Measurements from ENCODE around the gene ARHGEF7.
"Not testable (repeated sequence)": the region's sequence is repeated elsewhere in the genome, so short reads cannot be mapped to it uniquely, and the experiment has no call there.

ARHGEF7 gene

DNA sequence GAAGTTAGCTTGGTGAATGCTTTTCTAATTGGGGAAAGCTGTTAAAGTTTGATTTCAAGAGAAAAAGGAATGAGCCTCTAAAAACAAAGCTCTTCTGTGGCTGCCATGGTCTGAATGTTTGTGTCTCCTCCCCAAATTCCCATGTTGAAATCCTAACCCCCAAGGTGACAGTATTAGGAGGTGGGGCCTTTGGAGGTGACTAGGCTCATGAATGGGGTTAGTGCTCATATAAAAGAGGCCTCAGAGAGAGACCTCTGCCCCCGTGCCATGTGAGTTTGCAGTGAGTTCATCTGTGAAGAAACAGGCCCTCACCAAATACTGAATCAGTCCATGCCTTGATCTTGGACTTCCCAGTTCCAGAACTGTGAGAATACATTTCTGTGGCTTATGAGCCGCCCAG, 56.5 kb downstream of the ARHGEF7 start:
- DNase-seq (ENCODE audit: low read depth), result no peak

DNA sequence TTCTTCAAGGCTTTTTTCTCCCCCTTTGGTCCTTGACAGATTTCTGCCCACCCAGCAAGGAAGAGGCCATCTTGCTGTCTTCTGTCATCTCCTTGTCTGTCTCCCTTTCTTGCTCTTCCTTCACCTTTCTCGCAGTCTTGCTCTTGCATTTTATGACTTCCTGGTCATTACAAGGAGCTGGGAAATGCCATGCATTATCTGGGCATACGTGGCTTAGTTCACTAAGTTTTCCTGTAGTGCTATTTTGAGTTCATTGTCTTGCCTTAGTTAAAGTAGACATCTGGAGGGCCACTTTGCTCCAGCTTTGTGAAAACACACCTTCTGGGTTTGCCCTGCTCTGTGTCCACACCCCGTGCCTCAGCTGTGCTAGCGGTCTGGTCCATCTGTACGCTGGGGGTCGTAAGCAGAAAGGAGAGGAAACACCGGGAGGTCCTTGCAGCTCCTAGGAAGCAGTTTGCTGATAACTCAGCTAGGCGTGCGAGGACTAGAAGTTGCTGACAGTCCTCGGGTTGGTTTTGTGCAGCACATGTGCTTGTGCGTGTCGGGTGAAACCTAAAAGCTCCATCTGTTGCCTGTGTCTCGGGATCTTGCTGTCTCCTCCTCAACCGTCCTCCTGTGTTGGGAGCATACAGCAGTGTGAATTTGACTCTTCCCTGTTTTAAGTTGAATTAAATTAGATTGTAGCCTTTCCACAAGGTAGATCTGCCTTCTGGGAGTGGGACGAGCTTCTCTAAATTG, 59.4 kb downstream of the ARHGEF7 start:
- DNase-seq (ENCODE audit: low read depth), result no peak

DNA sequence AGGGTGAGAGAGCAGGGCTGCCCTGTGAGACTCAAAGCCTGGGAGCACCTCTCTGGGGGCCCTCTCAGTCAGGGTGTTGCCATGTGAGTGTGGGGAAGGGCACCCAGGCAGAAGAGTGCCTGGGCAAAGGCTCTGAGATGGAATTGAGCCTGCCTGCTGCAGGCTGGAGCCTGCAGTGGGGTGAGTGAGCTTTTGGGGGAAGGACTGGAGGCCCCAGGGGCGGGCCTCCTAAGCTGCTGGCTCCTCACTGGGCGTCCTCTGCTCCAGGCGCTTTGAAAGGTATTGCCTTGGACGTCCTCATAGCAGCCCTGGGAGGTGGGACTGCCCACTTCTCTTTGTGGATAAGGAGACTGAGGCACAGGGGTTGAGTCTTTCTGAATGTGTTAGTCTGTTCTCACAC, 60.3 kb downstream of the ARHGEF7 start:
- no peak for DNase-seq (ENCODE audit: low read depth)

DNA sequence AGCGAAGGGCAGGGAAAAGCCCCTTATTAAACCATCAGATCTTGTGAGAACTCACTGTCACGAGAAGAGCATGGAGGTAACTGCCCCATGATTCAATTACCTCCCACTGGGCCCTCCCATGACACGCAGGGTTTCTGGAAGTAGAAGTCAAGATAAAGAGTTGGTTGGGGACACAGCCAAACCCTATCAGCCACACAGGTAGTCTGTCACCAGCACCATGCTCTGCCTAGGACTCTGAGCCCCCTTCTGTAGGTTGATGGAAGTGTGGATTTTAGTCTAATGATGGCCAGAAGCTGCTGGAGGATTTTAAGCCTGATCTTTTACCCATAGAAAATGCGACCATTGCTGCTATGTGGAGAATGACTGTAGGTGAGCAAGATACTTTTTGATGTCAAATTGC, 60.8 kb downstream of the ARHGEF7 start:
- no peak for DNase-seq (ENCODE audit: low read depth)

DNA sequence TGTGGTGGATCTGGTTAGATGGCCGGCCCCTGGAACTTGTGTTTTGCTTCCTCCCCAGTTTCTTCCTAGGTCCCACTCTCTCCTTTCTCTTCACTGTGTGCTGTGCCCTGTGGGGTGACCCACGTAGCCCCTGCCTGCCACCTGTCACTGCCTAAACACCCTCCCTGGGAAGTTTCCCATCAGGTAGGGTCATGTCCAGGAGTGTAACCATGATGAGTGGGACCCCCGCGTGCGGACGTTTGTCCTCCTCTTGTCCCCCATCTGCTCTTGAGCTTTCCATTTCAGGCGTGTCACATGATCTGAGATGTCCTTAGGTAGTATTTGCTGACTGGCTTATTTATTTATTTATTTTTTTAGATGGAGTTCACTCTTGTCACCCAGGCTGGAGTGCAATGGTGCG, 61.3 kb downstream of the ARHGEF7 start:
- no peak for DNase-seq (ENCODE audit: low read depth)

DNA sequence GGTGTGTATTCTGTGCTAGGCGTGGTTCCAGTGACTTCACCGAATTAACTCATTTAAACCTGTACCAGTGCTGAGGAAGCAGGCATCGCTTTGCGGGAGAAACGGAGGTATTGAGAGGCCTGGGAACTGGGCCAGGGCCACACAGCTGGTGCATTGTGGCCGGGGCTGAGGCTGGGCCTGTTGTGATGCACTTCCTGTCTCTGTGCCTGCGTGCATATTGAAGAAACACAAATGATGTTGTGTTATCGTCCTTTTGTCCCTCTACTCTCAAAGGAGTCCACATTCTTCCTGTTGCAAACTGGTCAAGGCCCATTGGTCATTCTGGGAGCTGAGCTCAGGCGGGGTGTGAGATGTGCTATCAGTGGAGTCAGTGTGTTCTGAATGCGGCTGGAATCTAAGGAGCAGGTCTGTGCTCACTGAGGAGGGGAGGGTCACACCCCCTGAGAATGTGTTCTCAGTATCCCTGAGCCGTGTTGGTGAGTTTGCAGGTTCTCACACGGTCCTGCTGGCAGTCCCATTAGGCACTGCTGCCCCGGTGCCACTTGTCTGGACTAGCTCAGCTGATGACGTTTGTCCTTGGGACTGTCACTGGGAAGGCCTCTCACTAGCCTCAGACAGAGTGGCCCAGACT, 62.1 kb downstream of the ARHGEF7 start:
- DNase-seq (ENCODE audit: low read depth), result no peak

DNA sequence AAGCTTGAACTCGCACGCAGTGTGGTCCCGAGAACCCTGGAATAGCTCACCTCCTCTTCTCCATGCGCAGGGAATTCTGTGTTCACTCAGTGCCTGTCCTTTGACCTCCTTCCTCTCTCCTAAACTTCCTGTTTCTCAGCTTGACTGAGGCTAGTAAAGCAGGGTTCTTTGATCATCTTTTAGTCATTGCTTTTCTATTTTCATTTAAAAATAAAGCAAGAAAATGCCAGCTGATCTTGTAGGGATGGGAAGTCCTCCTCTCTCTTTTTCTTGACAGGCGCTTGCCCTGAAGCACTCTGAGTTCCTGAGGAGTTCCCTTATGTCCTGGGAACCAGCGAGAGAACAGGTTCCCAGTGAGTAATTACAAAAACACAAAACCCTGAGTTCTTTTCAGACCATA, 62.8 kb downstream of the ARHGEF7 start:
- DNase-seq (ENCODE audit: low read depth), result no peak

DNA sequence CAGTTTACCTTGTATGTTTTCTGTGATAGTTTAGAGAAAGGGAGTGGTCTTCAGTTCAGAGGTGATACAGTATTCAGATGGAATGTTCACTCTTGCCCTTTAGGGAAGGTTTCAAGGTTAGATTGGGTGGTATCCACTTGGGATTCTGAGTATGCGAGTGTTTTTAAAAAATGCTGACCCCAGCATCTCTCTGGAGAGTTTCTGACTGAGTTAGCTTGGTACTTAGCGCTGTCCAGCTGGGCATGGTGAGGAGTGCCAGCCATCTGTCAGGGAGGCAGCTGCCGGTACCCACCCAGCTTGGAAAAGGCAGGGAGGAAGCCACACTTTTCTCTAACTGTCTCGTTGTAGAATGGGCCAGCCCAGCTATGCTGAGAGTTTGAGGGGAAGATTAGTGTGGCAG, 63.3 kb downstream of the ARHGEF7 start:
- no peak for DNase-seq (ENCODE audit: low read depth)

DNA sequence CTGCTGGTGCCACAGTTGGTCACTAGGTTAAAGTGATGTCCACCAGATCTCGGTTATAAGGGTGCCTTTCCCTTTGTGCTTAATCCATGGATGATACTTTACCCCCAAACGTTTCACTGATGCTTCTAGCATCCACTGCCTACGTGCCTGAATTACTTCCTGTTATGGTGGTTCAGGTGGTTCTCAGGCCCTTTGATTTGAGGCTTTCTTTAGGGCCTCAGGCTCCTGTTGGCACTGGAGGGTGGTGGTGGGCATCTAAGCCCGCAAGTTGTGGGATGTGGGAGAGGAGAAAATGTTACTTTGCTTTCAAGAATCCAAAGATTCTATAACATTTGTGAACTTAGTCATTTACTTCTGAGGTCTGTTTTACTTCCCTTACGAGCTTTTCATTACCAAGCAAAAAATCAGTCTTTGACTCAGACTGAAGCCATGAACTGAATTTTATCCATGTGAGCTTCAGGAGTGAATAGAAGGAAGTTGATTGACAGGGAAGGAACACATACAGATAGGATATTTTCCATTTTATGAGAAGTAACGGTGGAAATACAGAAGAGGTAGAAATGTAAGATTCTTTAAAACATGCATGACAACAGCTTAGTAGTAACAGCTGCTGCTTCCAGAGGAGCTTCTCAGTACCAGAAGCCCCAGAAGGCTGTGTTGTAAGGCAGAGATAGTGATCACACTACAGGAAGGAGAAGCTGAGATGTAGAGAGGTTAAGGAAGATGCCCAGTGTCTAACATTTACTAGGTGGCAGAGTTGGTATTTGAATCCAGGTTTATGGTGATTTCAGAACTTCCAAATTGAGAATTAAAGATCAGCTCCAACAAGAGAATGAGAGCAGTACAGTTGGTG, 65.0 kb downstream of the ARHGEF7 start:
- no peak for DNase-seq (ENCODE audit: low read depth)

DNA sequence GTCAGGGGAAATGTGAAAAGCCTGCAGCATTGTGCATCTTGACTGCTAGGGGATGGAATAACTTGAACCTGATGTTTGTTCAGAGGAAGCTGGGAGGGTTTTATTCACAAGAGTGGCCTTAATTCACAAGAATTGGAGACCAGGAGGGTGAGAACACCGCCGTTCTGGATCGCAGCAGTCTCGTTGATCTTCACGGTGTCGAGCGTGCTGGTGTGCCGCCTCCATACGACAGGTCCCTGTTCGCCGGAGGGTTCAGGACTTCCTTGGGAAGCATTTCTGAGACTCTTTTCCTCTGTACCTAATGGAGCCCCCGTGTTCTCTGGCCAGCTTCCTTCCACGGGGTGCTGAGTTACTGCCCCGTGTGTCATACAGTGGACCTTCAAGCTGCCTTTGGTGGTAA, 66.9 kb downstream of the ARHGEF7 start:
- no peak for DNase-seq (ENCODE audit: low read depth)

DNA sequence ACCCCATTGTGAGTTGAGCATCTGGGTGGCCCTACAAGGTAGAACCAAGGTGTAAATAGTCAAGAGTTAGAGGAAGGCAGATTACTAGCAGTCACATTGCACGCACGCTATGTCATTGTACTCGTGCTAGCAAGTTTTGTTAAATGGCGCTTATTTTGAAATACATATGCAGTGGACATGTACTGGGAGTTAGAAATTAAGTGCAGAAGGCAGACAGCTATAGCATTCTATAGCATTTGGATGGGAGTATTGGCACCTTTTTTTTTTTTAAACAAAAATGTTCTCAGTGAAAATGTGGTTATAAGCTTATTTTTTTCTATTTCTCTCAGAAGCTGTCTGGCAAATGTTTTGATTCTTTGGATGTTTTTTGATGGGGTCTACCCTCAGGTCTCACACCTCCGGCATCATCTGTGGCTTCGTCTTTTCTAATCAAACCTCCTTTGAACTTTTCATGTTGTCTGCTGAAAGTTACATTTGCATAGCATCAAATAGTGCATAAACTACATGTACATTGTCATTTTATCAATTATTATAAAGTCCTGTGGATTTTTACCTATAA, 68.1 kb downstream of the ARHGEF7 start:
- no peak for DNase-seq (ENCODE audit: low read depth)

DNA sequence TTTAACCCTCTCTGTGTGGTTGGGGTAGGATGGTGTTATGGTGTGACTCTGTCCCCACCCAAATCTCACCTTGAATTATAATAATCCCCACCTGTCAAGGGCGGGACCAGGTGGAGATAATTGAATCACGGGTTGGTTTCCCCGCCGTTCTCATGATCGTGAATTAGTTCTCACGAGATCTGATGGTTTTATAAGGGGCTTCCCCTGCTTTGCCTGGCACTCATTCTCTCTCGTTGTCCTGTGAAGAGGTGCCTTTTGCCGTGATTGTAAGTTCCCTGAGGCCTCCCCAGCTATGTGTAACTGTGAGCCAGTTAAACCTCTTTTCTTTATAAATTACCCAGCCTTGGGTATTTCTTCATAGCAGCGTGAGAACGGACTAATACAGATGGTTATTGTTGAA, 68.8 kb downstream of the ARHGEF7 start:
- no peak for DNase-seq (ENCODE audit: low read depth)

DNA sequence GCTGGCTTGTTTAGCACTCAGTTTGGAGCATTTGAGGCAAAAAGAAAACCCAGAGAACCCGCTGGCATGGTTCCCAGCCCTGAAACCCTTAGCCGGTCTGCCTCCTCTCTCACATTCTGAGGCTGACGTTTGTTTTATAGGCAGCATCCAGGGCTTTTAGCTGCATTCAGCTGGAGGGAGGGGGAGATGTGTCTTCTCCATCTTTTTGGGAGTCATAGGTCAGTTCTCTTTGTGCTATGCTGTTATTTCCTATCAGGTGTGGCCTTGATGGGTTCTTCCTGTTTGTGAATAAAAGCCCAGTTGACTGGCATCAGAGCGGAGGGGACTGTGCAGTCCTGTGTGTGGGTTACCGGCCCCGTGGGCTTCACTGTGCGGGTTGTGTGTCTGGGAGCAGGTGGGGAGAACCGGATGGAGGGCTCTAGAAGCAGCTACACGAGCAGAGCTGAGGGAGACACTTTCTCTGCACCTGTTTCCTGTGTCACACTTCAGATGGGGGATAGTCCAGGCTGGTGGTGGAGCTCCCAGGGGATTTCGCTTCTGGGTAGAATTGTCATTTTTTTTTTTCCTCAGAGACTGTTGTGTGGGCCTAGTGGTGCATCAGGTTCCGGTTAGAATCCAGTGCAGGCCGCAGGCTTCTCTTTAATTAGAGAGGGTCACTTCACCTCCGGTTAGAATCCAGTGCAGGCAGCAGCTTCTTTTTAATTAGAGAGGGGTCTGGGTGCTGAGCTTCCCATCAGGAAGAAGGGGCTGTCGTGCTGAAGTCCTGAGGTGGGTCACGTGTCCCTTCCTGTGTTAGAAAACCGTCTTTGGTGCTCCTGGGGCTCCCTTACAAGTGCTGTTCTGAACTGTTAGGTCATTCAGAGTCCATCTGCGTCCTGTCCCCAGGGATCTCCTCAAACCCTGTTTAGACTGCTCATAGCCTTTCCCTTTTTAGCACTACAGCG, 69.6 kb downstream of the ARHGEF7 start:
- no peak for DNase-seq (ENCODE audit: low read depth)

DNA sequence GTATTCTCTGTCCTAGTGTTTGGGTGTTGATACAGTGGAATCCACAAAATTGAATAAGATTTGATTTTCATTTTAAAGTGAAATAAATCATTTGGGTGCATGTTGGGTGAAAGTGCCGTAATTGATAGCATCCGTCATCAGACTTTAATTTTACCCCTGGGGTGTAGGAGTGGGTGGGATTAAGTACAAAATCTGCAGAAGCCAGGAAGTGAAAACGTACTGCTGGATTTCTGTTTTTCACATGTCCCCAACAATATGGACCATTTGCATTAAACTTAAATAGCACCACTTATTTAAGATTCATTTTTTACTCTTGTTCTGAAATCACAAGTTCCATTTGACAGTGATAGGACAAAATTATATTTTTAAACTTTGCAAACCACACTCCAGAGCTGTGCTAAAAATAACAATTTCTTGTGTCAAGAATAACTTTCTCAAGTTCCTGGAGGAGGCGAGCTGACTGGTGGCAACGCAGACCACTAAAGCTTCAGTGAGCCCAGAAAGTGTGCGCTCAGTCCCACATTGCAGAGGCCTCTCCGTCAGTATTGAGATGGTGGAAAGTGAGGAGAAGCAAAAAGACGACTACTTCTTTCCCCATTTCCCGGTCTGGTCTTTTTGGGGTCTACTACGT, 71.3 kb downstream of the ARHGEF7 start:
- DNase-seq (ENCODE audit: low read depth), result no peak

DNA sequence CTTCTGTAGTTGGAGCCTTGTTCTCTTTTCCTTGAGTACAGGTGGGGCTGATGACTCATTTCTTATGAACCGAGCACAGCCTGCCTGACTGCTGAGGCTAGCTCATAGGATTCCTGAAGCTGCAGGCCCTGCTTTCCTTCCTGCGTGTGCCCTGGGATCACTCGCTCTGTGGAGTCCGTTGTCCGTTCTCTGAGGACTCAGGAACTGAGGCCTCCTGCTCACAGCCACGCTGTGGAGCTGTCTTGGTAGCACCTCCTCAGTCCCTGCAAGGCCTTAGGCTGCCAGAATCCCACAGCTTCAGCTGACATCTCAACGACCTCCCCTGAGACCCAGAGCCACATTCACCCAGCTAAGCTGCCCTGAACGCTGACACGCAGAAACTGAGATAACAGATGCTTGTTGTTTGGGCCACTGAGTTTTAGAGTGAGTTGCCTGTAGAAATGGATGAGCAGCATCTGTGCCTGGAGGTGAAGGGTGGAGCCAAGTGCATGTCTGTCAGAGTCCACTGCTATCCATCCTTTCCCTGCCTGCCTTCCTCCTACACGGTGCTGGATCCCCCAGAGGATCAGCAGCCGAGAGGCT, 72.9 kb downstream of the ARHGEF7 start:
- DNase-seq (ENCODE audit: low read depth), result no peak

DNA sequence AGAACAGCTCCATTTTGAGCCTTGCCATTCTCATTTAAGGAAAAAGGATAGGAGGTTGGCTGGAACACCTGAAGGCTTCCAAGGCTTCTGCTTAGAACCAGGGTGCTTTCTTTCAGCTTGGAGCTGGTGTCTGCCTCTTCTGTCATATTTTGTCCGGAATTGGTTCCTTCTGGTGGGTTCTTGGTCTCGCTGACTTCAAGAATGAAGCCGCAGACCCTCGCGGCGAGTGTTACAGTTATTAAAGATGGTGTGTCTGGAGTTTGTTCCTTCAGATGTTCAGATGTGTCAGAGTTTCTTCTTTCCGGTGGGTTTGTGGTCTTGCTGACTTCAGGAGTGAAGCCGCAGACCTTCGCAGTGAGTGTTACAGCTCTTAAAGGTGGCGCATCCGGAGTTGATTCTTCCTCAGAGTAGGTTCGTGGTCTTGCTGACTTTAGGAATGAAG, 74.0 kb downstream of the ARHGEF7 start:
- DNase-seq (ENCODE audit: low read depth), result not testable (repeated sequence)

DNA sequence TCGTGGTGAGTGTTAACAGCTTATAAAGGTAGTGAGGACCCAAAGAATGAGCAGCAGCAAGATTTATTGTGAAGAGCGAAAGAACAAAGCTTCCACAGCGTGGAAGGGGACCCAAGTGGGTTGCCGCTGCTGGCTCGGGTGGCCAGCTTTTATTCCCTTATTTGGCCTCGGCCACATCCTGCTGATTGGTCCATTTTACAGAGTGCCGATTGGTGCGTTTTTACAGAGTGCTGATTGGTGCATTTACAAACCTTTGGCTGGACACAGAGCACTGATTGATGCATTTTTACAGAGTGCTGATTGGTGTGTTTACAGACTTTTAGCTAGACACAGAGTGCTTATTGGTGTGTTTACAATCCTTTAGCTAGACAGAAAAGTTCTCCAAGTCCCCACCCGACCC, 74.4 kb downstream of the ARHGEF7 start:
- not testable (repeated sequence) for DNase-seq (ENCODE audit: low read depth)

DNA sequence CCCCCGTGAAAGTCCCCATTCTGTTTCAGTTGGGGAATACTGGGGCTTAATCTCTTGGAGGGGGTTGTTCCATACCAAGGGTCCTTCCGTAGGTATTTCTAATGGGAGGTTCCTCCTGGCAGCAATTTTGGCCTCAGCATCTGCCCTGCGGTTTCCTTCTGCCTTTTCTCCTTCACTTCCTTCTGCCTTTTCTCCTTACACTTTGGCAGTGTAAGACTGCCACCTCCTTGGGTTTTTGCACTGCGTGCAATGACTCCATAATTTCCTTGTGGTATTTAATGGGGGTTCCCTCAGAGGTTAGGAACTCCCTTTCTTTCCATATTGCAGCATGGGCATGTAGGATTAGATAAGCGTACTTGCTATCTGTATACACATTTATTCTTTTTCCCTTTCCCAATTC, 78.1 kb downstream of the ARHGEF7 start:
- not testable (repeated sequence) for DNase-seq (ENCODE audit: low read depth)

DNA sequence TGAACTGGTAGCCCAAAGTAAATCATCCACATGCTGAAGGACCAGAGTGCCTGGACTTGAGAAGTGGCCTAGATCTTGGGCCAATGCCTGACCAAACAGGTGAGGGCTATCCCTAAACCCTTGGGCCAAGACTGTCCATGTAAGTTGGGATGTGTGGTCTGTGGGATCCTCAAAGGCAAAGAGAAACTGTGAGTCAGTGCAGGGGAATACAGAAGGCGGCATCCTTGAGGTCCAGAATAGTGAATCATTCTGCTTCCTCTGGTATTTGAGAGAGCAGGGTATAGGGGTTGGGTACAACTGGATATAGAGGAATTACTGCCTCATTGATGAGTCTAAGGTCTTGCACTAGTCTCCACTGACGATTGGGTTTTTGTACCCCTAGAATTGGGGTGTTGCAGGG, 79.5 kb downstream of the ARHGEF7 start:
- peak; percentile 52 for DNase-seq (ENCODE audit: low read depth)

DNA sequence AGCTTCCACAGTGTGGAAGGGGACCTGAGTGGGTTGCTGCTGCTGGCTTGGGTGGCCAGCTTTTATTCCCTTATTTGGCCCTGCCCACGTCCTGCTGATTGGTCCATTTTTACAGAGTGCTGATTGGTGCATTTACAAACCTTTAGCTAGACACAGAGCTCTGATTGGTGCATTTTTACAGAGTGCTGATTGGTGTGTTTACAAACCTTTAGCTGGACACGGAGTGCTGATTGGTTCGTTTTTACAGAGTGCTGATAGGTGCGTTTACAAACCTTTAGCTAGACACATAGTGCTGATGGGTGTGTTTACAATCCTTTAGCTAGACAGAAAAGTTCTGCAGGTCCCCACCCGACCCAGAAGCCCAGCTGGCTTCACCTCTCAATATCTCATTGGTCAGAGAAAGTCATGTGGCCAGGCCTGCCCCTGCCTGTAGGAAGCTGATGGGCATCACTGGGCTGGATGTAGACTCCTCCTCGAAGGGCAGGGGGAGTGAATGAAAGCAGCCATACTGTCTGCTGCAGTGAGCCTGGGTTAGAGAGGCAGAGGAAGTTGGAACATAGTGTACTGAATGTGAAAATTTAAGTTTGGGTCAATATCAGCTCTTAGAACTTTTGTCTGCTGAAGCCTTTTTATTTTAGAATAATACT, 83.7 kb downstream of the ARHGEF7 start:
- not testable (repeated sequence) for DNase-seq (ENCODE audit: low read depth)

Measured in GM04503 (cell line).